GM18505 (cell line): ENCODE measurements around the gene CDHR3.

Experiments used
- ATAC-seq: cut with Tn5 transposase; IDR thresholded peaks from one replicate; pipeline ENCODE4 v1.9.1; 2021; ENCODE audit not compliant: unreplicated experiment
- POLR2A ChIP-seq: IDR thresholded peaks from 4 replicates; pipeline ENCODE4 v1.6.1; 2011; ENCODE audit warnings: borderline replicate concordance; ENCODE audit not compliant: insufficient read depth, insufficient read length; ENCODE audit errors: extremely low read depth

The CDHR3 gene

DNA sequence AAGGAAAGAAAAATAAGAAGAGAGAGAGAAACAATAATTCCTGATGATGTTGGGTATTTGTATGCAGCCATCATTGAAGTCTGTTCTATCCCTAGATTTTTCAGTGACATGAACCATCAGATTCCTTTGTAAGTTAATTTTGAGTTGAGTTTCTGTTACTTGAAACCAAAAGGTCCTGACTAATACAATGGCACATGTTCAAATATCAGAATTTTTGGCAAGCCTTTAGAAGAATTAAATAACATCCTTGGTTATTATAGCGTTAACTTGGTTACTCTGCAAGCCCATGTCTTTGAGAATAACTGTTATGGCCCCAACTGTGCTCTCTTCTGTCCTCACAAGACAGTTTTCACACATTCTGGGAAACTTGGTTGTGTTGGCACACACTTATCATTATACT lies 82.5 kb downstream of the CDHR3 start:
- ATAC-seq: no peak
- no peak for TF ChIP-seq POLR2A

- no peak for TF ChIP-seq POLR2A
- ATAC-seq: no peak
Measured at GRCh38 chr7:106047184-106047583, 84.1 kb downstream of the CDHR3 start.

DNA sequence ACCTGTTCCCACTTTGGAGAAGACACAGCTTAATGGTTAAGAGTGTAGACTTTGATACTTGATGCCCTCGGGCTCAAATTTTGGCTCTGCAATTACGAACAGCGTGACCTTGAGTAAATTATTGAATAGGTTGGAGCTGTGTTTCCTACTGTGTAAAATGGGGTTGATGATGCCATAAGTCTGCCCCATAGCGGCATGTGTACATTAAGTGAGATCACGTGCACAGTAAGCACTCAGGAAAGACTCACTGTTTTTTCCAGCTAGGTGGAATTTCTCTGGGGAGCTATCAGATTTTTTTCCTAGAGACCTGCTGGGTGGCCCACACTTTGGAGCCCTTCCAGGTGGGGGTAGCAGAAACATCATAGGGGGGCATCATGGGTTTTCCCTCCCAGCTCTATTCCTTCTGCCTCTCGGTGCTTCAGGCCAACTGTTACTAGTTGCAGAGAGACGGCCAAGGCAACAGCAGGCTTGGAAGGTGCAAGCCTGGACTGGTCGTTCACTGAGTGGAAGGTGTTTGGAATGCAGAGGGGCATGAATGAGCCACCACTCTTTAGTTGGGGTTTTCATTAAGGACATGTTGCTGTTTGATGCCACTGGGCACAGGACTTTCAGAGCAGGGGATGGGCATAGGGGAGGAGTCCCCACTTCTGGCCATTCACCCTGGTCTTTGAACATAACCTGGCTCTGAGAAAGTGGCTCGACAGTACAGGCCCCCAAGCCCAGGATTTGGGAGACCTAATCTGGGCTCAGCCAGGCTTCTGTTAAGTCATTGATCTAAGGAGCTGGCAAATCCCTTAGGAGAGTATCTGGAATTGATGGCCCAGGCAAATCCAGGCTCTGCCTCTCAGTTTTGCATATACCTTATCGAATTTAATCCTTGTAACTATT lies 85.0 kb downstream of the CDHR3 start:
- TF ChIP-seq POLR2A: no peak
- ATAC-seq: no peak

GRCh38 chr7:106048706-106049020 lies 85.6 kb downstream of the CDHR3 start:
- ATAC-seq: no peak
- TF ChIP-seq POLR2A: no peak

GRCh38 chr7:106049139-106049752 lies 86.2 kb downstream of the CDHR3 start:
- TF ChIP-seq POLR2A: no peak
- ATAC-seq: no peak

DNA sequence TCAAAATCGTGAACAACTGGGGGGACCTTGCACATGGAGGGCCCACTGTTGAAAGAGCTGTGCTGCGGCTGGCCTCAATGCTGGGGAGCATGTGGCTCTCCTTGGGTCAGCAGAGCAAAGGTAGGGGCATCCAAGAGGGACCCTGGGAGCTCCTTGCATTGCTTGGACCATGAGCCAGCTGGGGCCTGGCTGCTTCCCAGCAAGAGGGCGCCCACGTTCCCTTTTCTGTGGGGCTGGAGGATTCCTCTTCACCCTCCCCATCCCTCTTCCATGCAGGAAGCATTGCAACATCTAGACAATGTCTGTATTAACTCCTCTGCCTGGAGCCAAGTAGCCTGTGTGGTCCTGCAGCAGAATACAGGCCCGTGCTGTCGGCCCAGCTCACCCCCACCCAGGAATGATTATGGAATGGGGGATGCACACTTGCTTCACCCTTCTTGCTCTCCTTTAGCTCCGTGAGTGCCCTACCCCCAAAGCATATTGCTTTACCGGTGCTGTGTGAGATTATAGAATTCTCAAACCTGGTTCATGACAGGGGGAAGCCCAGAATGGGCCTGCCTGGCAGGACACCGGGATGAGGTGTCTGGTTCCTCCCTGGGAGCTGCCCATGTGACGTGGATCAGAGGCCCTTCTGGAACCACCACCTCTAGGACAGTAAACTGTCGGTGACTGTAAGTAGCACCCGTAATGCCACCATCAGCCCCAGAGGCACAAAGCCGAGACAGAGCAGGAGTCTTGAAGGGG lies 87.1 kb downstream of the CDHR3 start:
- no peak for TF ChIP-seq POLR2A

DNA sequence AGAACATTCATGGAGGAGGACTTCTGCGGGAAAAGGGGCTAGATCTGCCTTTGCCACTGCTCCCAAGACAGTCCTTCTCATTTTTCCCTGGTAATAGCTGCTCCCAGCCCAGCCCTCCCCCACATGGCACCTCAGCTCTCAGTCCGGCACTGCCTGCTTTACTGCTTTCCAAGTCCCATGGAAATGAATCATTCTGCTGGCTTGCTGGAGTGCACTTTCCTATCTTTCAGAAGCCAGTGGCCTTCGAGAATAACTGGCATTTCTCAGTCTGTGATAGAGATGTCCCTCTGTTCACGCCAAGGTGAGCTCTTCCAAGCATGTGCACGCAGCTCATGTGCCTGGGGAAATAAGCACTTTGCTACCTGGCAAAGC lies 87.7 kb downstream of the CDHR3 start:
- no peak for TF ChIP-seq POLR2A
- ATAC-seq: no peak

More for the DNA sequence above, 87.1 kb downstream of the CDHR3 start:
- no peak for ATAC-seq

GRCh38 chr7:106052681-106053080 lies 89.6 kb downstream of the CDHR3 start:
- ATAC-seq: no peak
- no peak for TF ChIP-seq POLR2A

GRCh38 chr7:106053109-106053508 lies 90.0 kb downstream of the CDHR3 start:
- TF ChIP-seq POLR2A: no peak
- ATAC-seq: no peak

- ATAC-seq: no peak
- TF ChIP-seq POLR2A: no peak
Measured at GRCh38 chr7:106054156-106054910, 91.3 kb downstream of the CDHR3 start.

DNA sequence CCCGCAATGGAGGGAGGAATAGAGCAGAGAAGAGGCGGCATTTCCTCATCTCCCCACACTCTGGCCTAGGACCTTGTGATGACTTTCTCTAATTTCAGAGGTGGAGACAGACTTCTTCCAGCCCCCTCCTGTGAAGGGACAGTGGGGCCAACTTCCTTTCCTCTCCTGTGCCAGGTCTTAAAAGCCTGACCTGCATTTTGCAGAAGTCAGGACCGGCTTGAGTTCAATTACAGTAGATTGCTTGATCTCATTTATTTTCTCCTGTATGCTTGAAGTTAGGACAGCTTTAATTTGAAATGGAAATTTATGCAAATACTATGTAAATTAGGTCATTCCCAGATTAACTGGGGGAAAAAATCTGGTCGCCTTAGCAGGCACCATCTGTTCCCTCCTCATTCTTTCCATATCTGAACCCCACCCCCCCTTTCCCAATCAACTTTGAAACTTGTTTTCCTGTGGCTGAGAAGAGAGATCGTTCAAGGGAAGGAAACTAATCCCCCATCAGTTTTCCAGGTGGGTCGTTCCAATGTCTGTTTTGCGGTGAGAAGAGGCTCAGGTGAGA lies 92.0 kb downstream of the CDHR3 start:
- TF ChIP-seq POLR2A: no peak
- no peak for ATAC-seq

DNA sequence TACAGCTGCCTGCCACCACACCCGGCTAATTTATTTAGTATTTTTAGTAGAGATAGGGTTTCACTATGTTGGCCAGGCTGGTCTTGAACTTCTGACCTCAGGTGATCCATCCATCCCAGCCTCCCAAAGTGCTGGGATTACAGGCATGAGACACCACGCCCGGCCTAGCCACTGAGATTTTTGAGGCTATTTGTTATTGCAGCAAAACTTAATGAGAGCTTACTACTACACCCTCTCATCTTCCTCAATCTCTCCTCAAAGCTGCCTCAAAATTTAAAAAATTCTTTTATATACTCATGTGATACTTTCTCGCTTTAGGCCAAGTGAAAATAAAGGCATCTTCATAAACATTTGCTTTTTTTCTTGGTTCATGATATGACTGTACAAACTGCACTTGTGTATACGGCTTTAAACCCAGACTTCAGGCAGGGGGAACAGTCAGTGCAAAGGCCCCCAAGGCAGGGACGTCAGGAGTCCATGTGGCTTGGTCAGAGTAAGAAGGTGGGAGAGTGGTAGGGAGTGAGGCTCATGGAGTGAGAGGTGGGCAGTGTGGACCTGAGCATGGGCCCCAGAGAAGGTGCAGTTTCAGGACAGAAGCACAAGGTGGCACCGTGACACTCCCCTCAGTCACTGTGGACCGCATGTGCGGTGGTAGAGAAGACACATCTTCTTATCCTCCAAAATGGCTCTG lies 93.6 kb downstream of the CDHR3 start:
- no peak for TF ChIP-seq POLR2A
- peak; percentile 41 for ATAC-seq
